ENCODE data around the gene STK32A.

DNA sequence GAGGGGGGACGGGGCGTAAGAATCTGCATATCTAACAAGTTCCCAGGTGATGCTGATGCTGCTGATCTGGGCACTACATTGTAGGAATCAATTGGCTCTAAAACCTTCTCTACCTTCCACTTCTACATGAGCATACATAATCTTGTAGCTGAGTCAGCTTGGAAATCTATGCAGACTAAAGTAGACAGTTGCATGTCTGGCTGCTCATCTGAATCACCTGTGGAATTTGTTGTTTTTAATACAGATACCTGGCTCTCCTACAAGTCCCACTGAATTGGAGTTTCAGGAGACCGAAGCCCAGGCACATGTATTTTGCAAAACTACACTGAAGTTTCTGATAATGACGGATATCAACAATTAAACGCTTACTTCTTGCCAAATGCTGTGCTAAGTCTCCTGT, 113.6 kb downstream of the STK32A start:
- TF ChIP-seq, protein P1, sequence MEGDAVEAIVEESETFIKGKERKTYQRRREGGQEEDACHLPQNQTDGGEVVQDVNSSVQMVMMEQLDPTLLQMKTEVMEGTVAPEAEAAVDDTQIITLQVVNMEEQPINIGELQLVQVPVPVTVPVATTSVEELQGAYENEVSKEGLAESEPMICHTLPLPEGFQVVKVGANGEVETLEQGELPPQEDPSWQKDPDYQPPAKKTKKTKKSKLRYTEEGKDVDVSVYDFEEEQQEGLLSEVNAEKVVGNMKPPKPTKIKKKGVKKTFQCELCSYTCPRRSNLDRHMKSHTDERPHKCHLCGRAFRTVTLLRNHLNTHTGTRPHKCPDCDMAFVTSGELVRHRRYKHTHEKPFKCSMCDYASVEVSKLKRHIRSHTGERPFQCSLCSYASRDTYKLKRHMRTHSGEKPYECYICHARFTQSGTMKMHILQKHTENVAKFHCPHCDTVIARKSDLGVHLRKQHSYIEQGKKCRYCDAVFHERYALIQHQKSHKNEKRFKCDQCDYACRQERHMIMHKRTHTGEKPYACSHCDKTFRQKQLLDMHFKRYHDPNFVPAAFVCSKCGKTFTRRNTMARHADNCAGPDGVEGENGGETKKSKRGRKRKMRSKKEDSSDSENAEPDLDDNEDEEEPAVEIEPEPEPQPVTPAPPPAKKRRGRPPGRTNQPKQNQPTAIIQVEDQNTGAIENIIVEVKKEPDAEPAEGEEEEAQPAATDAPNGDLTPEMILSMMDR (conservative IDR thresholded peaks at IDR 0.05; ENCODE audit: low read length): no peak
- TF ChIP-seq EZH2phosphoT487 (IDR thresholded peaks at IDR 0.05; ENCODE audit: borderline replicate concordance): no peak

Measured in Loucy (cell line).